HEK293 (cell line): ENCODE measurements around the gene PLCB1.

Experiments used
- CTCF ChIA-PET: fragments of 350-600 bp; formaldehyde crosslinking; extraction: SDS; loops from one replicate; lab custom pipeline; 2021; ENCODE audit warnings: antibody characterized with exemption; lab: Yijun Ruan, JAX
- POLR2A ChIA-PET: fragments of 300-600 bp; formaldehyde crosslinking; extraction: SDS; loops from one replicate; lab custom pipeline; 2020; ENCODE audit warnings: antibody characterized with exemption, inconsistent platforms; lab: Yijun Ruan, JAX
- H3K27ac ChIP-seq: fragments of 200-500 bp; sonication (Bioruptor generic); 2 replicates; pipeline ENCODE4 v1.5.1; 2014; ENCODE audit warnings: low read depth, low read length, control low read depth, inconsistent platforms; ENCODE audit errors: extremely low read depth
- H3K36me3 ChIP-seq, 2 experiments: fragments of 200-500 bp in 1 of 2; sonication (Bioruptor generic) in 1 of 2; 1 replicate in 1 of 2; 2 replicates in 1 of 2; pipeline ENCODE4 v1.5.1; 2014 to 2017; ENCODE audit warnings: inconsistent platforms in 2 of 2, low read length in 2 of 2; ENCODE audit not compliant: control insufficient read depth in 2 of 2, insufficient read depth in 1 of 2
- H3K4me1 ChIP-seq: fragments of 200-500 bp; sonication (Bioruptor generic); 2 replicates; pipeline ENCODE4 v1.5.1; 2014; ENCODE audit warnings: mild to moderate bottlenecking, low read length, inconsistent platforms; ENCODE audit not compliant: control insufficient read depth, insufficient read depth
- H3K4me3 ChIP-seq: 2 replicates; pipeline ENCODE4 v1.5.1; 2011; ENCODE audit warnings: low read depth, mild to moderate bottlenecking, control low read depth, low read length, moderate library complexity
- H3K9me3 ChIP-seq: fragments of 200-500 bp; sonication (Bioruptor generic); 2 replicates; pipeline ENCODE4 v1.5.1; 2014; ENCODE audit warnings: low read depth, low read length, inconsistent platforms; ENCODE audit not compliant: control insufficient read depth, insufficient read depth
- FEZF1 ChIP-seq: fragments of 450-650 bp; formaldehyde crosslinking; IDR thresholded peaks from 2 replicates; pipeline ENCODE4 v1.5.1; 2016; ENCODE audit warnings: missing biosample characterization, missing genetic modification characterization
- GLIS1 ChIP-seq: fragments of 450-650 bp; formaldehyde crosslinking; IDR thresholded peaks from 2 replicates; pipeline ENCODE4 v1.5.1; 2016; ENCODE audit warnings: missing biosample characterization, missing genetic modification characterization
- KLF1 ChIP-seq: fragments of 450-650 bp; formaldehyde crosslinking; IDR thresholded peaks from 2 replicates; pipeline ENCODE4 v1.5.1; 2016; ENCODE audit warnings: missing biosample characterization, missing genetic modification characterization
- KLF8 ChIP-seq: fragments of 450-650 bp; formaldehyde crosslinking; IDR thresholded peaks from 2 replicates; pipeline ENCODE4 v1.5.1; 2016; ENCODE audit warnings: missing biosample characterization, missing genetic modification characterization
- MEIS1 ChIP-seq: sonication (generic); formaldehyde crosslinking; IDR thresholded peaks from 2 replicates; pipeline ENCODE4 v1.8.1; 2022; ENCODE audit warnings: missing genetic modification reagents, mild to moderate bottlenecking, borderline replicate concordance
- RBAK ChIP-seq: fragments of 450-650 bp; formaldehyde crosslinking; IDR thresholded peaks from 2 replicates; pipeline ENCODE4 v1.5.1; 2016; ENCODE audit warnings: missing biosample characterization, missing genetic modification characterization
- SALL2 ChIP-seq: fragments of 450-650 bp; formaldehyde crosslinking; IDR thresholded peaks from 2 replicates; pipeline ENCODE4 v1.5.0; 2017; ENCODE audit warnings: missing biosample characterization, mild to moderate bottlenecking, missing genetic modification characterization, borderline replicate concordance
- TCF7L2 ChIP-seq: IDR thresholded peaks from 2 replicates; pipeline ENCODE4 v1.6.1; 2011; ENCODE audit warnings: low read depth, mild to moderate bottlenecking, inconsistent platforms, low read length, moderate library complexity, borderline replicate concordance
- ZIC2 ChIP-seq: fragments of 450-650 bp; formaldehyde crosslinking; IDR thresholded peaks from 2 replicates; pipeline ENCODE4 v1.5.1; 2016; ENCODE audit warnings: missing biosample characterization, missing genetic modification characterization
- ZNF132 ChIP-seq: fragments of 450-650 bp; formaldehyde crosslinking; IDR thresholded peaks from 2 replicates; pipeline ENCODE4 v1.5.1; 2017; ENCODE audit warnings: missing biosample characterization, missing genetic modification characterization, borderline replicate concordance
- ZNF16 ChIP-seq: fragments of 450-650 bp; formaldehyde crosslinking; IDR thresholded peaks from 2 replicates; pipeline ENCODE4 v1.5.1; 2016; ENCODE audit warnings: low read depth, missing biosample characterization, missing genetic modification characterization
- ZNF169 ChIP-seq: fragments of 450-650 bp; formaldehyde crosslinking; IDR thresholded peaks from 2 replicates; pipeline ENCODE4 v1.5.1; 2016; ENCODE audit warnings: missing biosample characterization, missing genetic modification characterization
- ZNF221 ChIP-seq: fragments of 450-650 bp; formaldehyde crosslinking; IDR thresholded peaks from 2 replicates; pipeline ENCODE4 v1.5.1; 2017; ENCODE audit warnings: missing biosample characterization, missing genetic modification characterization, borderline replicate concordance
- ZNF510 ChIP-seq: fragments of 450-650 bp; formaldehyde crosslinking; IDR thresholded peaks from 2 replicates; pipeline ENCODE4 v1.5.1; 2018; ENCODE audit warnings: mild to moderate bottlenecking, missing genetic modification characterization, missing biosample characterization; ENCODE audit not compliant: insufficient replicate concordance
- ZNF549 ChIP-seq: fragments of 450-650 bp; IDR thresholded peaks from 2 replicates; pipeline ENCODE4 v1.5.1; 2018; ENCODE audit warnings: missing biosample characterization, missing genetic modification characterization, mild to moderate bottlenecking, inconsistent platforms, moderate library complexity
- ZNF555 ChIP-seq: fragments of 450-650 bp; formaldehyde crosslinking; conservative IDR thresholded peaks from 2 replicates; pipeline ENCODE4 v1.5.1; 2017; ENCODE audit warnings: missing biosample characterization, mild to moderate bottlenecking, missing genetic modification characterization, inconsistent platforms
- ZNF610 ChIP-seq: fragments of 450-650 bp; formaldehyde crosslinking; IDR thresholded peaks from 2 replicates; pipeline ENCODE4 v1.5.1; 2016; ENCODE audit warnings: missing biosample characterization, missing genetic modification characterization, borderline replicate concordance
- ZNF776 ChIP-seq: fragments of 450-650 bp; formaldehyde crosslinking; IDR thresholded peaks from 2 replicates; pipeline ENCODE4 v1.5.0; 2017; ENCODE audit warnings: missing biosample characterization, missing genetic modification characterization, borderline replicate concordance
- ZSCAN23 ChIP-seq: fragments of 450-650 bp; formaldehyde crosslinking; IDR thresholded peaks from 2 replicates; pipeline ENCODE4 v1.5.1; 2016; ENCODE audit warnings: missing biosample characterization, missing genetic modification characterization
- ZXDB ChIP-seq: fragments of 450-650 bp; formaldehyde crosslinking; IDR thresholded peaks from 2 replicates; pipeline ENCODE4 v1.5.1; 2016; ENCODE audit warnings: missing biosample characterization, missing genetic modification characterization
- TF ChIP-seq, protein P1 (sequence below): fragments of 450-650 bp; formaldehyde crosslinking; IDR thresholded peaks from 2 replicates; pipeline ENCODE4 v1.5.1; 2016; ENCODE audit warnings: missing biosample characterization, missing genetic modification characterization
- TF ChIP-seq, protein P2 (sequence below): fragments of 450-650 bp; formaldehyde crosslinking; conservative IDR thresholded peaks from 2 replicates; pipeline ENCODE4 v1.5.1; 2016; ENCODE audit warnings: low read depth, missing biosample characterization, missing genetic modification characterization
- TF ChIP-seq, protein P3 (sequence below): fragments of 450-650 bp; formaldehyde crosslinking; IDR thresholded peaks from 2 replicates; pipeline ENCODE4 v1.5.1; 2016; ENCODE audit warnings: missing biosample characterization, missing genetic modification characterization, low read depth

Gene PLCB1

DNA sequence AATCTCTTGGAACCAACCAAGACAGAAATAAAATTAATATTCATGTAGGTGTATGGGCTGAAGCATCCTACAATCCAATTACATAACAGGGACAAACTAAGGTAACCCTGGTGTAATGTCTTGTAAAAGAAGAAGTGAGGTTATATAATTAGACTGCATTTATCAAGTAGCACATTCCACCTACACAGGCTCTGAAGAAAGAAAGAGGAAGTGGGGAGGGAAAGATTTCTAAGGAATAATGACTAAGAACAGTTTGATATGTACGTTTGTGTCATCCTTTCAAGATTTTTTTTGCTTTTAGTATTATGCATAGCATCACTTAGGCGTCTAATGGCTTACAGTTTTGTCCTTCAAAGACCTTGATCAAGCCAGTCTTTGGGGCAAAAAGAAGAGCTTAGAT, 139.7 kb downstream of the PLCB1 start (continued):
- TF ChIP-seq, protein P1, sequence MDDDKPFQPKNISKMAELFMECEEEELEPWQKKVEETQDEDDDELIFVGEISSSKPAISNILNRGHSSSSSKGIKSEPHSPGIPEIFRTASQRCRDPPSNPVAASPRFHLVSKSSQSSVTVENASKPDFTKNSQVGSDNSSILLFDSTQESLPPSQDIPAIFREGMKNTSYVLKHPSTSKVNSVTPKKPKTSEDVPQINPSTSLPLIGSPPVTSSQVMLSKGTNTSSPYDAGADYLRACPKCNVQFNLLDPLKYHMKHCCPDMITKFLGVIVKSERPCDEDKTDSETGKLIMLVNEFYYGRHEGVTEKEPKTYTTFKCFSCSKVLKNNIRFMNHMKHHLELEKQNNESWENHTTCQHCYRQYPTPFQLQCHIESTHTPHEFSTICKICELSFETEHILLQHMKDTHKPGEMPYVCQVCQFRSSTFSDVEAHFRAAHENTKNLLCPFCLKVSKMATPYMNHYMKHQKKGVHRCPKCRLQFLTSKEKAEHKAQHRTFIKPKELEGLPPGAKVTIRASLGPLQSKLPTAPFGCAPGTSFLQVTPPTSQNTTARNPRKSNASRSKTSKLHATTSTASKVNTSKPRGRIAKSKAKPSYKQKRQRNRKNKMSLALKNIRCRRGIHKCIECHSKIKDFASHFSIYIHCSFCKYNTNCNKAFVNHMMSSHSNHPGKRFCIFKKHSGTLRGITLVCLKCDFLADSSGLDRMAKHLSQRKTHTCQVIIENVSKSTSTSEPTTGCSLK (tag by site-specific recombination) = no peak
- TF ChIP-seq ZNF169 (tag by site-specific recombination) (no peak), MEIS1 (CRISPR knock-in tag) (no peak)
- TF ChIP-seq, protein P2, sequence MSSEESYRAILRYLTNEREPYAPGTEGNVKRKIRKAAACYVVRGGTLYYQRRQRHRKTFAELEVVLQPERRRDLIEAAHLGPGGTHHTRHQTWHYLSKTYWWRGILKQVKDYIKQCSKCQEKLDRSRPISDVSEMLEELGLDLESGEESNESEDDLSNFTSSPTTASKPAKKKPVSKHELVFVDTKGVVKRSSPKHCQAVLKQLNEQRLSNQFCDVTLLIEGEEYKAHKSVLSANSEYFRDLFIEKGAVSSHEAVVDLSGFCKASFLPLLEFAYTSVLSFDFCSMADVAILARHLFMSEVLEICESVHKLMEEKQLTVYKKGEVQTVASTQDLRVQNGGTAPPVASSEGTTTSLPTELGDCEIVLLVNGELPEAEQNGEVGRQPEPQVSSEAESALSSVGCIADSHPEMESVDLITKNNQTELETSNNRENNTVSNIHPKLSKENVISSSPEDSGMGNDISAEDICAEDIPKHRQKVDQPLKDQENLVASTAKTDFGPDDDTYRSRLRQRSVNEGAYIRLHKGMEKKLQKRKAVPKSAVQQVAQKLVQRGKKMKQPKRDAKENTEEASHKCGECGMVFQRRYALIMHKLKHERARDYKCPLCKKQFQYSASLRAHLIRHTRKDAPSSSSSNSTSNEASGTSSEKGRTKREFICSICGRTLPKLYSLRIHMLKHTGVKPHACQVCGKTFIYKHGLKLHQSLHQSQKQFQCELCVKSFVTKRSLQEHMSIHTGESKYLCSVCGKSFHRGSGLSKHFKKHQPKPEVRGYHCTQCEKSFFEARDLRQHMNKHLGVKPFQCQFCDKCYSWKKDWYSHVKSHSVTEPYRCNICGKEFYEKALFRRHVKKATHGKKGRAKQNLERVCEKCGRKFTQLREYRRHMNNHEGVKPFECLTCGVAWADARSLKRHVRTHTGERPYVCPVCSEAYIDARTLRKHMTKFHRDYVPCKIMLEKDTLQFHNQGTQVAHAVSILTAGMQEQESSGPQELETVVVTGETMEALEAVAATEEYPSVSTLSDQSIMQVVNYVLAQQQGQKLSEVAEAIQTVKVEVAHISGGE (tag by site-specific recombination) = no peak

DNA sequence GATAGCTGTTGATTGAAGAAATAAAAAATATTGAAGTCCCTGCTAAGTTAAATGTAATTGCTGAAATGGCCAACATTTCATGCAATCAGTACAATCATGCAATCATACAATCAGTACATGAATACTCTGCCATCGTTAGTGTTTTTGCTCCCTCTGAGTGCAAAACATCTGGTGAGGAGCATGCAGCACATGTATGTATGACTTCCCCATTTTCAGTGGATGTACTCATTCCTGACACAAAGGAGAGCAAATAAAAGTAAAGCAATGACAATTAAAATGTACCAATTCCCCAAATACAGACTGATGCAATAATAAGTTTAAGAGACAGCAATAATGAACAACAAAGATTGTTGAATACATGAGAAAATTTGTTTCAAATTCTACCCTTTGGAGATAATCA, 140.7 kb downstream of the PLCB1 start:
- ChIA-PET CTCF (no interaction called here), POLR2A (no interaction called here)
- Histone ChIP-seq H3K4me1 (peaks cover 9% of the 10 kb centered on the region), H3K36me3 (no peaks in the 10 kb centered on the region), H3K27ac (no peak overlapping the region), H3K9me3 (no peaks in the 10 kb centered on the region), H3K4me3 (no peak overlapping the region)
- TF ChIP-seq ZNF549 (tag by site-specific recombination) = no peak
- TF ChIP-seq KLF1 (tag by site-specific recombination) = no peak
- no peak for TF ChIP-seq RBAK (tag by site-specific recombination)
- TF ChIP-seq, protein P3, sequence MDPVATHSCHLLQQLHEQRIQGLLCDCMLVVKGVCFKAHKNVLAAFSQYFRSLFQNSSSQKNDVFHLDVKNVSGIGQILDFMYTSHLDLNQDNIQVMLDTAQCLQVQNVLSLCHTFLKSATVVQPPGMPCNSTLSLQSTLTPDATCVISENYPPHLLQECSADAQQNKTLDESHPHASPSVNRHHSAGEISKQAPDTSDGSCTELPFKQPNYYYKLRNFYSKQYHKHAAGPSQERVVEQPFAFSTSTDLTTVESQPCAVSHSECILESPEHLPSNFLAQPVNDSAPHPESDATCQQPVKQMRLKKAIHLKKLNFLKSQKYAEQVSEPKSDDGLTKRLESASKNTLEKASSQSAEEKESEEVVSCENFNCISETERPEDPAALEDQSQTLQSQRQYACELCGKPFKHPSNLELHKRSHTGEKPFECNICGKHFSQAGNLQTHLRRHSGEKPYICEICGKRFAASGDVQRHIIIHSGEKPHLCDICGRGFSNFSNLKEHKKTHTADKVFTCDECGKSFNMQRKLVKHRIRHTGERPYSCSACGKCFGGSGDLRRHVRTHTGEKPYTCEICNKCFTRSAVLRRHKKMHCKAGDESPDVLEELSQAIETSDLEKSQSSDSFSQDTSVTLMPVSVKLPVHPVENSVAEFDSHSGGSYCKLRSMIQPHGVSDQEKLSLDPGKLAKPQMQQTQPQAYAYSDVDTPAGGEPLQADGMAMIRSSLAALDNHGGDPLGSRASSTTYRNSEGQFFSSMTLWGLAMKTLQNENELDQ (tag by site-specific recombination) = no peak
- TF ChIP-seq KLF8 (tag by site-specific recombination) = no peak
- no peak for TF ChIP-seq ZXDB (tag by site-specific recombination)
- TF ChIP-seq ZIC2 (tag by site-specific recombination) = no peak
- no peak for TF ChIP-seq ZNF132 (tag by site-specific recombination)
- TF ChIP-seq GLIS1 (tag by site-specific recombination) = no peak
- TF ChIP-seq ZNF610 = no peak
- TF ChIP-seq ZNF776 (tag by site-specific recombination) = no peak
- TF ChIP-seq TCF7L2 = no peak
- TF ChIP-seq FEZF1 (tag by site-specific recombination) = no peak
- no peak for TF ChIP-seq ZNF221 (tag by site-specific recombination)
- TF ChIP-seq ZNF16 = no peak
- TF ChIP-seq ZSCAN23 (tag by site-specific recombination) = no peak
- no peak for TF ChIP-seq SALL2 (tag by site-specific recombination)
- TF ChIP-seq ZNF510 (tag by site-specific recombination) = no peak
- no peak for TF ChIP-seq ZNF555 (tag by site-specific recombination)
